WTC11 (cell line): ENCODE data around the gene METTL15.

Experiments used
- NR2C2 ChIP-seq: sonication (generic); formaldehyde crosslinking; IDR thresholded peaks from 2 replicates; pipeline ENCODE4 v1.8.0; 2022; ENCODE audit warnings: mild to moderate bottlenecking, missing genetic modification reagents
- NR3C1 ChIP-seq: sonication (generic); formaldehyde crosslinking; conservative IDR thresholded peaks from 2 replicates; pipeline ENCODE4 v1.8.1; 2023; ENCODE audit warnings: low read depth, mild to moderate bottlenecking, missing genetic modification reagents
- ZNF121 ChIP-seq: sonication (generic); formaldehyde crosslinking; IDR thresholded peaks from 2 replicates; pipeline ENCODE4 v1.8.0; 2023; ENCODE audit warnings: missing genetic modification reagents
- TF ChIP-seq, protein P1 (sequence below): fragments of 200-600 bp; IDR thresholded peaks from 2 replicates; pipeline ENCODE4 v1.8.0; 2022; ENCODE audit warnings: antibody characterized with exemption
- TF ChIP-seq, protein P2 (sequence below): sonication (generic); formaldehyde crosslinking; IDR thresholded peaks from 2 replicates; pipeline ENCODE4 v1.8.0; 2023; ENCODE audit warnings: missing genetic modification reagents
- TF ChIP-seq, protein P3 (sequence below): fragments of 250-450 bp; sonication (Bioruptor Pico); IDR thresholded peaks from 2 replicates; pipeline ENCODE4 v1.8.0; 2021; ENCODE audit warnings: mild to moderate bottlenecking
- TF ChIP-seq, protein P4 (sequence below): fragments of 250-450 bp; sonication (Bioruptor Pico); IDR thresholded peaks from 2 replicates; pipeline ENCODE4 v2.1.2; 2022; ENCODE audit warnings: mild to moderate bottlenecking, moderate library complexity
- TF ChIP-seq, protein P5 (sequence below): sonication (generic); formaldehyde crosslinking; conservative IDR thresholded peaks from 2 replicates; pipeline ENCODE4 v1.8.1; 2022; ENCODE audit warnings: mild to moderate bottlenecking, missing genetic modification reagents

DNA sequence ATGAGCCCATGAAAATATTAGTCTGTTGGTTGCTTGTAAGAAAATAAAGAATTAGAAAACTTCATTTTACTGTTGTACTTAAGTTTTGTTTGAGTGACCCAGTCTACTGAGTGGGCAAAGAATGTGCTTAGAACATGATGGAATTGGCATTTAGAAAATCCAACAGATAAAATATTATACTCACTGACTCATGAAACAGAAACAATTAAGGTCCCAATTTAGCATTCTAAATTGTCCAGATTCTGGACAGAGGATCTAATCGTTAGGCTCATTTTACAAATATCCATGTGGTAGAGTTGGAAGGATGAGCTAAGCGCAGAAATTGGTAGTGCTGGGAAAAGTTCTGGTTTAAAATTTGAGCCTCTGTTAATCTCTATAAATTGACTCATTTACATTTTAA lies 45.4 kb downstream of the METTL15 start:
- TF ChIP-seq NR3C1 (CRISPR knock-in tag) (no peak), ZNF121 (CRISPR knock-in tag) (no peak), NR2C2 (CRISPR knock-in tag) (no peak)
- TF ChIP-seq, protein P1, sequence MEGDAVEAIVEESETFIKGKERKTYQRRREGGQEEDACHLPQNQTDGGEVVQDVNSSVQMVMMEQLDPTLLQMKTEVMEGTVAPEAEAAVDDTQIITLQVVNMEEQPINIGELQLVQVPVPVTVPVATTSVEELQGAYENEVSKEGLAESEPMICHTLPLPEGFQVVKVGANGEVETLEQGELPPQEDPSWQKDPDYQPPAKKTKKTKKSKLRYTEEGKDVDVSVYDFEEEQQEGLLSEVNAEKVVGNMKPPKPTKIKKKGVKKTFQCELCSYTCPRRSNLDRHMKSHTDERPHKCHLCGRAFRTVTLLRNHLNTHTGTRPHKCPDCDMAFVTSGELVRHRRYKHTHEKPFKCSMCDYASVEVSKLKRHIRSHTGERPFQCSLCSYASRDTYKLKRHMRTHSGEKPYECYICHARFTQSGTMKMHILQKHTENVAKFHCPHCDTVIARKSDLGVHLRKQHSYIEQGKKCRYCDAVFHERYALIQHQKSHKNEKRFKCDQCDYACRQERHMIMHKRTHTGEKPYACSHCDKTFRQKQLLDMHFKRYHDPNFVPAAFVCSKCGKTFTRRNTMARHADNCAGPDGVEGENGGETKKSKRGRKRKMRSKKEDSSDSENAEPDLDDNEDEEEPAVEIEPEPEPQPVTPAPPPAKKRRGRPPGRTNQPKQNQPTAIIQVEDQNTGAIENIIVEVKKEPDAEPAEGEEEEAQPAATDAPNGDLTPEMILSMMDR = no peak
- TF ChIP-seq, protein P2, sequence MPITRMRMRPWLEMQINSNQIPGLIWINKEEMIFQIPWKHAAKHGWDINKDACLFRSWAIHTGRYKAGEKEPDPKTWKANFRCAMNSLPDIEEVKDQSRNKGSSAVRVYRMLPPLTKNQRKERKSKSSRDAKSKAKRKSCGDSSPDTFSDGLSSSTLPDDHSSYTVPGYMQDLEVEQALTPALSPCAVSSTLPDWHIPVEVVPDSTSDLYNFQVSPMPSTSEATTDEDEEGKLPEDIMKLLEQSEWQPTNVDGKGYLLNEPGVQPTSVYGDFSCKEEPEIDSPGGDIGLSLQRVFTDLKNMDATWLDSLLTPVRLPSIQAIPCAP (CRISPR knock-in tag) = no peak
- TF ChIP-seq, protein P3, sequence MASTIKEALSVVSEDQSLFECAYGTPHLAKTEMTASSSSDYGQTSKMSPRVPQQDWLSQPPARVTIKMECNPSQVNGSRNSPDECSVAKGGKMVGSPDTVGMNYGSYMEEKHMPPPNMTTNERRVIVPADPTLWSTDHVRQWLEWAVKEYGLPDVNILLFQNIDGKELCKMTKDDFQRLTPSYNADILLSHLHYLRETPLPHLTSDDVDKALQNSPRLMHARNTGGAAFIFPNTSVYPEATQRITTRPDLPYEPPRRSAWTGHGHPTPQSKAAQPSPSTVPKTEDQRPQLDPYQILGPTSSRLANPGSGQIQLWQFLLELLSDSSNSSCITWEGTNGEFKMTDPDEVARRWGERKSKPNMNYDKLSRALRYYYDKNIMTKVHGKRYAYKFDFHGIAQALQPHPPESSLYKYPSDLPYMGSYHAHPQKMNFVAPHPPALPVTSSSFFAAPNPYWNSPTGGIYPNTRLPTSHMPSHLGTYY (CRISPR knock-in tag) = no peak
- TF ChIP-seq, protein P4, sequence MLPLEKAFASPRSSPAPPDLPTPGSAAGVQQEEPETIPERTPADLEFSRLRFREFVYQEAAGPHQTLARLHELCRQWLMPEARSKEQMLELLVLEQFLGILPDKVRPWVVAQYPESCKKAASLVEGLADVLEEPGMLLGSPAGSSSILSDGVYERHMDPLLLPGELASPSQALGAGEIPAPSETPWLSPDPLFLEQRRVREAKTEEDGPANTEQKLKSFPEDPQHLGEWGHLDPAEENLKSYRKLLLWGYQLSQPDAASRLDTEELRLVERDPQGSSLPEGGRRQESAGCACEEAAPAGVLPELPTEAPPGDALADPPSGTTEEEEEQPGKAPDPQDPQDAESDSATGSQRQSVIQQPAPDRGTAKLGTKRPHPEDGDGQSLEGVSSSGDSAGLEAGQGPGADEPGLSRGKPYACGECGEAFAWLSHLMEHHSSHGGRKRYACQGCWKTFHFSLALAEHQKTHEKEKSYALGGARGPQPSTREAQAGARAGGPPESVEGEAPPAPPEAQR (CRISPR knock-in tag) = no peak
- TF ChIP-seq, protein P5, sequence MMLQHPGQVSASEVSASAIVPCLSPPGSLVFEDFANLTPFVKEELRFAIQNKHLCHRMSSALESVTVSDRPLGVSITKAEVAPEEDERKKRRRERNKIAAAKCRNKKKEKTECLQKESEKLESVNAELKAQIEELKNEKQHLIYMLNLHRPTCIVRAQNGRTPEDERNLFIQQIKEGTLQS (CRISPR knock-in tag) = no peak
